Subcutaneous abdominal adipose tissue (tissue), 5 donors: ENCODE data around the gene IKBIP.
"Not testable (repeated sequence)": the region's sequence is repeated elsewhere in the genome, so short reads cannot be mapped to it uniquely, and the experiment has no call there.

ENCODE experiments used
- H3K27ac ChIP-seq: one replicate; pipeline ENCODE4 v1.7.0; 2013; ENCODE audit warnings: low read depth, mild to moderate bottlenecking, inconsistent platforms, low read length, moderate library complexity
- H3K27me3 ChIP-seq, 5 donors: one replicate each; pipeline ENCODE4 v1.7.0; 2013; ENCODE audit warnings: low read length in 5 of 5, inconsistent platforms in 1 of 5; ENCODE audit not compliant: control insufficient read depth in 5 of 5, insufficient read depth in 4 of 5
- H3K36me3 ChIP-seq, 5 donors: one replicate each; pipeline ENCODE4 v1.7.0; 2013; ENCODE audit warnings: low read length in 5 of 5; ENCODE audit not compliant: control insufficient read depth in 5 of 5, insufficient read depth in 5 of 5
- H3K4me1 ChIP-seq, 5 donors: one replicate each; pipeline ENCODE4 v1.7.0; 2013; ENCODE audit warnings: low read length in 5 of 5, mild to moderate bottlenecking in 3 of 5, moderate library complexity in 1 of 5; ENCODE audit not compliant: control insufficient read depth in 5 of 5, insufficient read depth in 5 of 5
- H3K4me3 ChIP-seq, 5 donors: one replicate each; pipeline ENCODE4 v1.7.0; 2013; ENCODE audit warnings: low read length in 5 of 5, low read depth in 1 of 5
- H3K9ac ChIP-seq, 5 donors: one replicate each; pipeline ENCODE4 v1.7.0; 2013; ENCODE audit warnings: low read length in 5 of 5, mild to moderate bottlenecking in 4 of 5, moderate library complexity in 3 of 5
- H3K9me3 ChIP-seq, 5 donors: one replicate each; pipeline ENCODE4 v1.7.0; 2013; ENCODE audit warnings: low read length in 5 of 5; ENCODE audit not compliant: control insufficient read depth in 5 of 5
- donor health status: healthy.
- donor health status: healthy.
- donor health status: healthy.
- donor health status: healthy.
- donor health status: healthy.

The IKBIP gene

DNA sequence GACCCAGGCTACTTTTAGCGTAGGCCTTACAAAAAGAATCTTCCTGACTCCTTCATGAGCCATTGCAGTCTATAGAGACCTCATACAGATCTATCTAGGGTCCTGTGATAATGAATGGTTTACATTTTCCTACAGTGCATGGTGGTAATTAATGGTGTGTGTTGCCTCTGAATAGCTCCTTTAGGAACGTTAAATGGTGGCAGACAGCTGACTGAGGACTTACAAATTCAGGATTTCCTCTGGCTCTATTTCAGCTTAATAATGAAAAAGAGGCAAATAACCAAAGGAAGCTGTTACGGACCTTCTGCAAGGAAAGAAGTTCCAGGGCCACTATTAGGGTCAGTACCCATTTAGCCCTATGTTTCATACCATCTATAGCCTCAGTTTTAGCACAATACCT, 5.1 kb downstream of the IKBIP start:
- Histone ChIP-seq H3K4me1 (peaks cover 0 to 23% (median 12%) of the 10 kb centered on the region in 5 donors), H3K36me3 (no peaks in the 10 kb centered on the region), H3K9me3 (no peaks in the 10 kb centered on the region), H3K27ac (no peak overlapping the region), H3K27me3 (no peaks in the 10 kb centered on the region), H3K4me3 (no peak overlapping the region), H3K9ac (no peak overlapping the region)

DNA sequence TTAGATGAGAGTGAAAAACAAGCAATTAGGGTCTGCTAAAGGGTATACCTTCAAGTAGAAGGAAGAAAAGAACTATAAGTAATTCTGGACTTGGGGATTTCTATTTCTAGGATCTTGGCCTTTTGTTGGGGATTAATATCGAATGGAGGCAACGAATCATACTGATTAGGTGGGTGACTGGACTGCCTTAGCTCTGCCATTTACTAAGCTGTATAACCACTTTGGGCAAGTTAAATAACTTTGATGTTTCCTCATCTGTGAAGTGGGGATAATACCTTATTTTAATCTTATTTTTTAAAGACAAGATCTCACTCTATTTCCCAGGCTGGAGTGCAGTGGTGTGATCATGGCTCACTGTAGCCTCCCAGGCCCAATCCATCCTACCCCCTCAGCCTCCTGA, 6.6 kb downstream of the IKBIP start:
- H3K4me1 ChIP-seq = peaks cover 0 to 10% (median 0%) of the 10 kb centered on the region in 5 donors
- no peak overlapping the region for H3K9ac ChIP-seq
- H3K36me3 ChIP-seq = no peaks in the 10 kb centered on the region
- H3K27me3 ChIP-seq = no peaks in the 10 kb centered on the region
- H3K9me3 ChIP-seq = no peaks in the 10 kb centered on the region
- H3K4me3 ChIP-seq = no peak overlapping the region
- no peak overlapping the region for H3K27ac ChIP-seq

DNA sequence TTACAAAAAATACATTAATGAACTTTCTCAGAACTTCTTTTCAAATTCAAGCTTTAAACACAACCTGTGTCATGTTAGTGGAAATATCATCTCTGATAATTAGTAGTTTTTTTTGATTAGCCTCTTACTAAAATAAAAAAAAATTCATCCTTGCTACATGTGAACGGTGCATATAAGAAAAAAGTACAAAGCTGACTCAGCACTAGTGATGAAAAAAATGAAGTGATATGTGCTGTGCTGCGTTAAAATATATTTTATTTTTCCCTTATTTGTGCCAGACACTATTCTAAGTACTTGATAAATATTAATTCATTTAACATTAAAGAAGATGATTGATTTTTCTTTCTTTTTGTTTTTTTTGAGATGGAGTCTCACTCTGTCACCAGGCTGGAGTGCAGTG, 7.5 kb downstream of the IKBIP start:
- H3K4me3 ChIP-seq = no peak overlapping the region
- no peak overlapping the region for H3K27ac ChIP-seq
- H3K9ac ChIP-seq = no peak overlapping the region
- no peaks in the 10 kb centered on the region for H3K36me3 ChIP-seq
- H3K4me1 ChIP-seq = peaks cover 0 to 10% (median 0%) of the 10 kb centered on the region in 5 donors
- no peaks in the 10 kb centered on the region for H3K9me3 ChIP-seq
- no peaks in the 10 kb centered on the region for H3K27me3 ChIP-seq

DNA sequence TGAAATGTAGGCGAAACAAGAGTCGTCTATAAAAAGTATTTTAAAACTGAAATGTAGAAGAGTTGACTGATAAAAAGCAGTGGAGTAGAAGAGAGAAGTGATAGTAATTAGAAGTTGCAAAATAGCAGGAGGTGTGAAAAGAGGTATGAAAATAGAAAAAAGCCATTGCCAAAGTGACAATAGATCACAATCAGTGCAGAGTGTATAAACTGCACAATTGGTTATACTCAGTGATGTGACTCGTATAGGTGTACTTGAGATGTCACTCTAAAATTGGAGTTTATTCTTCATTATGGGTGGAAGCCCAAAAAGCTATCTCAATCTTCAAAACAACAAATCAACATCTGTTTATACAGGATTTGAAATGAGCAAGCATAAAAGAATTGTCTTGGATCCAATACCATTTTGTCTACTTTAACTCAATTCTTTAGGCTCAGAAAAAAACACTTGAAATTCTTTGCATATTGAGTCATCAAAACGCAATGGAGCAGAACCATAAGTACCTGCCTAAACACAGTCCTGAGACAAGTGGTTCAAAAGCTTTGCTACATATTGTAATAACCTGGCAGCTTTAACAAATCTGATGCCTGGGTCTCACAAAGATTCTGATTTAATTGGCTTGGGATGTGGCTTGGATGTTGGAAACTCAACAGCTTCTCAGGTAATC, 8.8 kb downstream of the IKBIP start:
- Histone ChIP-seq H3K27ac (no peak overlapping the region), H3K4me1 (peaks cover 0 to 10% (median 0%) of the 10 kb centered on the region in 5 donors), H3K9ac (no peak overlapping the region), H3K4me3 (no peak overlapping the region), H3K9me3 (no peaks in the 10 kb centered on the region), H3K36me3 (no peaks in the 10 kb centered on the region), H3K27me3 (no peaks in the 10 kb centered on the region)

DNA sequence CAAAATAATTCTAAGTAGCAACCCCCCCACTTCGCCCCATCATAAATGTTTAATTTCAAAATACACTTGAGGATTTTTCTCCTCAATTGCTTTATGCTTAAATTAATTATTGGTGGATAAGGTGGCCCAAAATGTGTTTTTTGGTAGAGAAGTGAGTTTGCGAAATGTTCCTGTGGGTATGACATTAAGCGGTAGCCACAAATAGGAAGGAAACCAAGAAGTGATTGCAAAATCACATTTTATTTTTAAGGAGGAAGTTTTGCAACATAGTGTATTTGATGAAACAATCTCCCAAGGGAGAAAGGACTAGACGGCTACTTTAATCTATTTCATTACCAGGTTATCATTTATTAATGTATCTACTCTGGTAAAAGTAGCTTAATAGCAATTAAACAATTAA, 25.6 kb downstream of the IKBIP start:
- Histone ChIP-seq H3K9ac (no peak overlapping the region), H3K27ac (no peak overlapping the region), H3K9me3 (no peaks in the 10 kb centered on the region), H3K36me3 (no peaks in the 10 kb centered on the region), H3K4me1 (peaks cover 0 to 11% (median 8%) of the 10 kb centered on the region in 5 donors), H3K27me3 (no peaks in the 10 kb centered on the region), H3K4me3 (no peak overlapping the region)

DNA sequence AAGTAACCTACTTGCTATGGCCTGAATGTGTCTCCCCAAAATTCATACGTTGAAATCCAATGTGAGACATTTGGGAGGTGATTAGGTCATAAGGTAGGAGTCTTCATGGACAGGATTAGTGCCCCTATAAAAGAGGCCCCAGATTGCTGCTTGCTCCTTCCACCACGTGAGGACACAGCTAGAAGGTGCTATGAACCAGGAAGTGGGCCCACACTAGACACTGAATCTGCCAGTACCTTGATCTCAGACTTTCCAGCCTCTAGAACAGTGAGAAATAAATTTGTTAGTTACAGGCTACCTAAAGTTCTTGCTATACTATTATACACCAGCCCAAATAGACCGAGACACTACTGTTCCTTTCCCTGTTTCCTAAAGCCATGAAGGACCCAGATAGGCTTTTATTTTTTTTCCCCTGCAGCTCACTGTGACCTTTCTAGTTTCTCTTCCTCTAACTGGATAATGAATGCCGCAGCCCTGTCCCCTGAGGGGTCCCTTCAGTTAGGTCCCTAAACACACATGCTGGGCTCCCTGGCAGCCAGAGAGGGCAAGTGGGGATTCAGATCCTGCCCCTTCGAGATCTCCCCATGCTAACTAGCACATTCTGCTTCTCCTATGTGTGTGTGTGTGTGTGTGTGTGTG, 31.8 kb downstream of the IKBIP start:
- Histone ChIP-seq H3K9ac (no peak overlapping the region), H3K4me3 (no peak overlapping the region), H3K36me3 (no peaks in the 10 kb centered on the region), H3K4me1 (peaks cover 0 to 8% (median 0%) of the 10 kb centered on the region in 5 donors), H3K9me3 (no peaks in the 10 kb centered on the region), H3K27me3 (no peaks in the 10 kb centered on the region), H3K27ac (no peak overlapping the region)

DNA sequence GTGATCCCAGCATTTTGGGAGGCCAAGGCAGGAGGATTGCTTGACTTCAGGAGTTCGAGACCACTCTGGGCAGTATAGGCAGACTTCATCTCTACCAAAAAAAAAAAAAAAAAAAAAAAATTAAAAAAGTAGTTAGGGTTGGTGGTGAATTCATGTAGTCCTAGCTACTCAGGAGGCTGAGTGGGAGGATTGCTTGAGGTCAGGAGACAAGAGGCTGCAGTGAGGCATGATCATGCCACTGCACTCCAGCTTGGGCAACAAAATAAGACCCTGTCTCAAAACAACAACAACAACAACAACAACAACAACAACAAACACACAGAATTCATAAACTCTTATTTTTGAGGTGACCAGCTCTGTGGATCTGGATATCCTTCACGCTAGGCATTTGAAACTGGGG, 34.0 kb downstream of the IKBIP start:
- Histone ChIP-seq H3K27me3 (no peaks in the 10 kb centered on the region), H3K36me3 (no peaks in the 10 kb centered on the region), H3K4me1 (peaks cover 0 to 8% (median 0%) of the 10 kb centered on the region in 5 donors), H3K4me3 (no peak overlapping the region), H3K9me3 (no peaks in the 10 kb centered on the region), H3K27ac (no peak overlapping the region), H3K9ac (no peak overlapping the region)

DNA sequence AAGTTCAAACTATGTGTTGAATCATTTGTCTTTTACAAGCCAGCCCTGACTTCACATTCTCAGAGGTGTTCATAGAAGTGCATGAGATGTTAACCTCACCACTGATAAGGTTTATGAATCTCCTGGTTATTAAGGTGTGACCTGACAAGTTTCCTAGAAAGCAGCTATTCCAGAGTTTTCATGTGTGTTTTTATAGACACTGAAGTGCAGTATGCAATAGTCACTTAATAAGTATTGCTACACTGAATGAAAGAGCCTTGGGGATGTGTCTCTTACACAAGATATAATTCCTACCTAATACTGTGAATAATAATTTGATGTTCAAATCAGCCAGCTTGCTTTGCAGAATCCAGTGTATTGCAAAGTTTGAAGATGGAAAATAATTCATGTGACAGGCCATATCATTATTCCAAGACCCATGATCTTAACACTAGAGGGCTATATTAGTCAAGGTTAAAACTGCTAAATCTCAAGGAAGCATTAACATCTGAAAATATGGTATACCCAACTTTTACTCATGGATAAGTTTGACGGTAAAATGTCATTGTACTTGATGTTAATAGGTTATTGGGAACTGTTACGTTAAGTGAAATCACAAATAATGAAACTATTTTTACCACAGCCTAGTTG, 38.1 kb downstream of the IKBIP start:
- no peaks in the 10 kb centered on the region for H3K27me3 ChIP-seq
- no peak overlapping the region for H3K9ac ChIP-seq
- H3K4me1 ChIP-seq = no peaks in the 10 kb centered on the region
- no peak overlapping the region for H3K4me3 ChIP-seq
- H3K9me3 ChIP-seq = no peaks in the 10 kb centered on the region
- H3K27ac ChIP-seq = no peak overlapping the region
- peaks cover 19 to 34% (median 30%) of the 10 kb centered on the region in 5 donors for H3K36me3 ChIP-seq

DNA sequence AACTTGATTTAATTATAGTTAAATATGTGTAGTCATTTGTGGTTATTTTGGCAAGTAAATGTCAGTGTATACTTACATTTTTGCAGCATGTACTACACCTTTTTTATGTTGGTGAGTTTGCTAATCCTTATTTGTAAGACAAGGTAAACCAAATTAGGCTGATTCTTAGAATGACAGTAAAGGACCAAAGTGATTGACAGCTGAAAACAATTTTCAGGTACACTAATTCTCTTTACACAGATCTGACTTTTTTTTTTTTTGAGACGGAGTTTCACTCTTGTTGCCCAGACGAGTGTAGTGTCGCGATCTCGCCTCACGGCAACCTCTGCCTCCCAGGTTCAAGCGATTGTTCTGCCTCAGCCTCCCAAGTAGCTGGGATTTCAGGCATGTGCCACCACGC, 42.7 kb downstream of the IKBIP start:
- peaks cover 44 to 77% (median 67%) of the 10 kb centered on the region in 5 donors for H3K36me3 ChIP-seq
- no peaks in the 10 kb centered on the region for H3K27me3 ChIP-seq
- H3K9ac ChIP-seq = no peak overlapping the region
- H3K9me3 ChIP-seq = no peaks in the 10 kb centered on the region
- H3K4me3 ChIP-seq = no peak overlapping the region
- no peak overlapping the region for H3K27ac ChIP-seq
- H3K4me1 ChIP-seq = peaks cover 0 to 3% (median 0%) of the 10 kb centered on the region in 5 donors

DNA sequence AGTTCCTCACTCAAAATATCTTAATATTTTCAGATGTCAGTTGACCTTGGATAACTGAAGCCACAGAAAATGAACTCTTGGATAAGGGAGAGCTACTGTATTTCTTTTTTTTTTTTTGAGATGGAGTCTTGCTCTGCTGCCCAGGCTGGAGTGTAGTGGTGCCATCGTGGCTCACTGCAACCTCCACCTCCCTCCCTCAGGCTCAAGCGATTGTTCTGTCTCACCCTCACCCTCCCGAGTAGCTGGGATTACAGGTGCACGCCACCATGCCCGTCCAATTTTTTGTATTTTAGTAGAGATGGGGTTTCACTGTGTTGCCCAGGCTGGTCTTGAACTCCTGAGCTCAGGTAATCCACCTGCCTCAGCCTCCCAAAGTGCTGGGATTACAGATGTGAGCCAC, 47.3 kb downstream of the IKBIP start:
- Histone ChIP-seq H3K36me3 (peaks cover 31 to 57% (median 55%) of the 10 kb centered on the region in 5 donors), H3K4me1 (peaks cover 0 to 29% (median 25%) of the 10 kb centered on the region in 5 donors)
- not testable (repeated sequence) for H3K27me3 ChIP-seq, H3K9me3 ChIP-seq, H3K9ac ChIP-seq, H3K4me3 ChIP-seq, H3K27ac ChIP-seq
